Mammary epithelial cell (primary cell): ENCODE measurements around the gene COG7.

Experiments used
- EZH2 ChIP-seq: IDR thresholded peaks from 2 replicates; pipeline ENCODE4 v1.6.1; 2012; ENCODE audit warnings: low read length, inconsistent platforms, borderline replicate concordance
- TF ChIP-seq, protein P1 (sequence below), 2 donors: IDR thresholded peaks in 1 of 2; conservative IDR thresholded peaks in 1 of 2; 2 replicates each; pipeline ENCODE4 v1.5.1; 2011 to 2012; ENCODE audit warnings: inconsistent platforms in 2 of 2, low read length in 2 of 2, mild to moderate bottlenecking in 2 of 2, control low read depth in 1 of 2, low read depth in 1 of 2; ENCODE audit not compliant: insufficient read depth in 1 of 2; ENCODE audit errors: extremely low read depth in 1 of 2

DNA sequence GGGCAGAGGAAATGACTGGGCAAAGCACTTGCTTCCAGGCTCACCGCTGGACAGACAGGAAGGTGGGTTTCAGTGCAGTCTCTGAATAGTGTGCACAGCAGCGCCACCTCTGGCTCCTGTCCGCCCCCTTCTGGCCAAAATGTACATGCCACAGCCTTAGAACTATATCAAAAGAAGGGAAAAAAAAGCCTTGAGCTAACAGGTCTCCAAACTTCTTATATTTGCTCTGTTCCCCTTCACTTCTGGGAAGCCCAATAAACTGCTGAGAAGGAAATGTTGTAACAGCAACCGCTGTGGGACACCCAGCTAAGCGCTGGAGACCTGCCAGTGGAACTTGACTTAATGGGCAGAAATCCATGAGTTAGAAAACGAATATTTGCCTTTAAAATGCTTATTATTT lies 17.5 kb downstream of the COG7 start:
- TF ChIP-seq, protein P1, sequence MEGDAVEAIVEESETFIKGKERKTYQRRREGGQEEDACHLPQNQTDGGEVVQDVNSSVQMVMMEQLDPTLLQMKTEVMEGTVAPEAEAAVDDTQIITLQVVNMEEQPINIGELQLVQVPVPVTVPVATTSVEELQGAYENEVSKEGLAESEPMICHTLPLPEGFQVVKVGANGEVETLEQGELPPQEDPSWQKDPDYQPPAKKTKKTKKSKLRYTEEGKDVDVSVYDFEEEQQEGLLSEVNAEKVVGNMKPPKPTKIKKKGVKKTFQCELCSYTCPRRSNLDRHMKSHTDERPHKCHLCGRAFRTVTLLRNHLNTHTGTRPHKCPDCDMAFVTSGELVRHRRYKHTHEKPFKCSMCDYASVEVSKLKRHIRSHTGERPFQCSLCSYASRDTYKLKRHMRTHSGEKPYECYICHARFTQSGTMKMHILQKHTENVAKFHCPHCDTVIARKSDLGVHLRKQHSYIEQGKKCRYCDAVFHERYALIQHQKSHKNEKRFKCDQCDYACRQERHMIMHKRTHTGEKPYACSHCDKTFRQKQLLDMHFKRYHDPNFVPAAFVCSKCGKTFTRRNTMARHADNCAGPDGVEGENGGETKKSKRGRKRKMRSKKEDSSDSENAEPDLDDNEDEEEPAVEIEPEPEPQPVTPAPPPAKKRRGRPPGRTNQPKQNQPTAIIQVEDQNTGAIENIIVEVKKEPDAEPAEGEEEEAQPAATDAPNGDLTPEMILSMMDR (conservative IDR thresholded peaks at IDR 0.05 in 1 of 2, IDR thresholded peaks at IDR 0.05 in 1 of 2; ENCODE audit: extremely low read depth in 1 of 2, insufficient read depth in 1 of 2, low read depth in 1 of 2, low read length in 2 of 2), result peak; percentile 87 to 97
- TF ChIP-seq EZH2, result no peak
